Liver (tissue), 9 donors: ENCODE results near the gene C10orf143. TPM values are rescaled to one million over a fixed set of nuclear protein-coding genes. Genes with fewer than 3 reads are reported as not detected.

Experiments used
- DNase-seq: peaks from one replicate; pipeline ENCODE4 v3.0.0-alpha.2; 2017; ENCODE audit warnings: low spot score
- H3K27ac ChIP-seq, 2 donors: one replicate each; pipeline ENCODE4 v1.7.0; 2013; ENCODE audit warnings: inconsistent platforms in 2 of 2, low read length in 2 of 2, control low read depth in 1 of 2, low read depth in 1 of 2, mild to moderate bottlenecking in 1 of 2
- H3K27me3 ChIP-seq, 4 donors: one replicate each; pipeline versions ENCODE4 v1.6.1 to v1.7.0; 2013; ENCODE audit warnings: low read length in 3 of 4, inconsistent platforms in 1 of 4, mild to moderate bottlenecking in 1 of 4, moderate library complexity in 1 of 4; ENCODE audit not compliant: control insufficient read depth in 4 of 4, insufficient read depth in 4 of 4
- H3K36me3 ChIP-seq, 4 donors: one replicate each; pipeline versions ENCODE4 v1.6.1 to v1.7.0; 2013; ENCODE audit warnings: low read length in 3 of 4, mild to moderate bottlenecking in 3 of 4, low read depth in 1 of 4, moderate library complexity in 1 of 4; ENCODE audit not compliant: control insufficient read depth in 4 of 4, insufficient read depth in 3 of 4
- H3K4me1 ChIP-seq, 4 donors: one replicate each; pipeline versions ENCODE4 v1.6.1 to v1.7.0; 2013; ENCODE audit warnings: low read length in 3 of 4, mild to moderate bottlenecking in 3 of 4, moderate library complexity in 1 of 4; ENCODE audit not compliant: control insufficient read depth in 4 of 4, insufficient read depth in 4 of 4
- H3K4me3 ChIP-seq, 3 donors: one replicate each; pipeline versions ENCODE4 v1.6.1 to v1.7.0; 2013; ENCODE audit warnings: low read length in 3 of 3, control low read depth in 1 of 3, low read depth in 1 of 3, mild to moderate bottlenecking in 1 of 3
- H3K9ac ChIP-seq, 2 donors: one replicate each; pipeline ENCODE4 v1.7.0; 2013; ENCODE audit warnings: low read length in 2 of 2, mild to moderate bottlenecking in 2 of 2, moderate library complexity in 2 of 2, control low read depth in 1 of 2, low read depth in 1 of 2
- H3K9me3 ChIP-seq, 4 donors: one replicate each; pipeline versions ENCODE4 v1.6.1 to v1.7.0; 2013; ENCODE audit warnings: low read length in 3 of 4; ENCODE audit not compliant: control insufficient read depth in 4 of 4
- CTCF ChIP-seq: fragments of 150-350 bp; IDR thresholded peaks from 2 replicates; pipeline ENCODE4 v1.5.1; 2017; ENCODE audit warnings: improper control_type of control experiment, low read depth, low read length; ENCODE audit not compliant: missing input control
- FOXA1 ChIP-seq: IDR thresholded peaks from 2 replicates; pipeline ENCODE4 v1.6.1; 2016; ENCODE audit warnings: antibody characterized with exemption
- GABPA ChIP-seq, 2 donors: IDR thresholded peaks in 1 of 2; conservative IDR thresholded peaks in 1 of 2; 2 replicates each; pipeline ENCODE4 v1.6.1; 2016; ENCODE audit warnings: antibody characterized with exemption in 2 of 2, mild to moderate bottlenecking in 1 of 2, moderate library complexity in 1 of 2
- HNF4G ChIP-seq: IDR thresholded peaks from 2 replicates; pipeline ENCODE4 v1.6.1; 2016; ENCODE audit warnings: antibody characterized with exemption
- JUND ChIP-seq, 2 donors: IDR thresholded peaks; 2 replicates each; pipeline ENCODE4 v1.6.1; 2016; ENCODE audit warnings: antibody characterized with exemption in 2 of 2
- NR2F2 ChIP-seq: IDR thresholded peaks from 2 replicates; pipeline ENCODE4 v1.6.1; 2016; ENCODE audit warnings: antibody characterized with exemption
- RAD21 ChIP-seq, 2 donors: IDR thresholded peaks; 2 replicates each; pipeline ENCODE4 v1.6.1; 2016; ENCODE audit warnings: antibody characterized with exemption in 2 of 2, mild to moderate bottlenecking in 2 of 2
- REST ChIP-seq: IDR thresholded peaks from 2 replicates; pipeline ENCODE4 v1.6.1; 2016; ENCODE audit warnings: antibody characterized with exemption, mild to moderate bottlenecking
- SP1 ChIP-seq: IDR thresholded peaks from 2 replicates; pipeline ENCODE4 v1.6.1; 2018; ENCODE audit warnings: antibody characterized with exemption, mild to moderate bottlenecking
- TAF1 ChIP-seq: conservative IDR thresholded peaks from 2 replicates; pipeline ENCODE4 v1.6.1; 2016; ENCODE audit warnings: antibody characterized with exemption, mild to moderate bottlenecking
- WGBS: extraction: QIAGEN DNeasy Blood & Tissue Kit; methylation state at CpG from one replicate; pipeline ENCODE4 v1.1.7; 2013; 5-methylcytosine and 5-hydroxymethylcytosine counted together
- polyA plus RNA-seq, 2 donors: library from polyadenylated mRNA; stranded (reverse) in 1 of 2; unstranded in 1 of 2; fragments of 200-250 nt in 1 of 2; fragments of >200 nt in 1 of 2; fragmentation: Nextera tagmentation in 1 of 2; extraction: Ambion mirVana in 1 of 2; gene quantifications; one replicate each; pipeline versions ENCODE4 v1.2.1 to v1.2.3, GENCODE V29; 2013 to 2015
- total RNA-seq, 2 donors: library from RNA; depleted of rRNA; stranded (reverse); fragments of >200 nt; gene quantifications; one replicate each; pipeline ENCODE4 v1.2.3, GENCODE V29; 2014
- donor health status: healthy.
- donor health status: healthy.
- donor health status: healthy.
- donor health status: healthy.
- donor health status: healthy.

Gene C10orf143
- total and polyA plus RNA-seq, 4 donors, result 0.14 to 2.7 (median 1.2) TPM

DNA sequence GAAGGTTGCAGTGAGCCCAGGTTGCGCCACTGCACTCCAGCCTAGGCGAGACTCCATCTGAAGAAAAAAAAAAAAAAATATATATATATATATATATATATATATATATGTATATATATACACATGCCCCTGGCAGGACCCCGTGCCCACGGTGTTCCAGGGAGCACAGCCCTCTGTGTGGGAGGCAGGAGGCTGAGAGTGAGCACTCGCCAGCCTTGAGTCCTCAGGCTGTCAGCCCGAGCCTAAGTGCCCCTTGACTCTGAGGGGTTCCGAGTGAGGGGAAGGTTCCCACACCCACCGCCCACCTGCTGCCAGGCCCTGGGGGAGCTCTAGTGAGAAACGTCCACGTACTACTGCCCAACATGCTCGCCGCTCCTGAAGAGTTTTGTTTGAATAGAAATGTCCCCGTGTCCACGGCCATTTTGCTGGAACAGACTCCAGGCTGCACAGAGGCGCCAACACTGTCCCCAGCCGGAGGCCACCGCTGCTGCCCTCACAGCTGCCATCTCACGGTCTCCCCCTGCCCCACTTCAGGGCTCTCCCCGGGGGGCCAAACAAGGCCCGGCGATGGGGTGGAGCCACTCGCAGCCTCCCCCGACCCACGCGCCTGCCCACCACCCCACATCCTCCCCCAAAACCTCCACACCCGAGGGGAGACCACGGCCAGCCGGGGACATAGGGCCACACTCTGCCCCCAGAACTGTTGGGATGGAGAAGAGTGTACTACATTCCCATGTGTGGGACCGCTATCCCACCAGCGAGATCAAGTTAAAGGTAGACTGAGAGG, 83.8 kb downstream of the C10orf143 start:
- no peak overlapping the region for H3K27ac ChIP-seq
- no peaks in the 10 kb centered on the region for H3K9me3 ChIP-seq
- no peak for DNase-seq
- no peak overlapping the region for H3K9ac ChIP-seq
- H3K36me3 ChIP-seq, result no peaks in the 10 kb centered on the region
- no peak for TF ChIP-seq TAF1
- TF ChIP-seq CTCF, result no peak
- no peak for TF ChIP-seq REST
- TF ChIP-seq GABPA (IDR thresholded peaks at IDR 0.05 in 1 of 2, conservative IDR thresholded peaks at IDR 0.05 in 1 of 2), result no peak
- no peak for TF ChIP-seq FOXA1
- no peak for TF ChIP-seq JUND (IDR thresholded peaks at IDR 0.05)
- no peak for TF ChIP-seq SP1
- H3K27me3 ChIP-seq, result no peaks in the 10 kb centered on the region
- H3K4me3 ChIP-seq, result no peak overlapping the region
- 90% methylated on average over 30 of the region's 30 CpGs for WGBS
- no peaks in the 10 kb centered on the region for H3K4me1 ChIP-seq

GRCh38 chr10:130025811-130026485, 84.7 kb downstream of the C10orf143 start:
- Histone ChIP-seq H3K36me3 (no peaks in the 10 kb centered on the region), H3K9me3 (no peaks in the 10 kb centered on the region), H3K27ac (no peak overlapping the region), H3K9ac (no peak overlapping the region), H3K27me3 (no peaks in the 10 kb centered on the region), H3K4me3 (no peak overlapping the region), H3K4me1 (no peaks in the 10 kb centered on the region)
- TF ChIP-seq NR2F2 (no peak), SP1 (no peak), CTCF (no peak), HNF4G (no peak), RAD21 (IDR thresholded peaks at IDR 0.05) (no peak)
- 84% methylated on average over 18 of the region's 18 CpGs for WGBS
- no peak for DNase-seq
